ENCODE data around the gene ENOPH1.

ENOPH1 gene

DNA sequence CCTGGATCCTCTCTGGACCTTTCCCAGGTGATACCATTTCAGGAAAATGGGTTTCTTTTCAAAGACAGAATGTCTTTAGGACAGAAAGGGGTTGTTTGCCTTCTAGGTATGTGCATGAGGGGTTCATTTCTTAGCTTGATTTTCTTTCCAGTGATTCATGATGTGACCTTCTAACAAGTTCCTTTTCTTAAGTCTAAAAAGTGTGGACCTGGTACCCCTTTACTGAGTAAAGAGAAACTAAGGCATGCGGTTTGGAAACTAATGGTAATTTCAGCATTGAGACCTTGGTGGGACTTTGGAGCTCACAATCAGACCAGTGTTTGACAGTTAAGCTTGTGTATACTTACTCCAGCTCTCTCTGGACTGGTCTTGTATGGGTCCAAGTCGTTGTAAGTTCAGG is 8.7 kb downstream of the ENOPH1 start:
- Histone ChIP-seq H3K27ac (ENCODE audit: low read depth, low read length) (no peak overlapping the region), H3K27me3 (ENCODE audit: control insufficient read depth, insufficient read depth, low read length) (no peaks in the 10 kb centered on the region), H3K4me1 (ENCODE audit: control insufficient read depth, insufficient read depth, low read length) (peaks cover 12% of the 10 kb centered on the region), H3K4me3 (ENCODE audit: low read depth, low read length) (no peak overlapping the region), H3K36me3 (ENCODE audit: control insufficient read depth, insufficient read depth, low read length) (peaks cover 37% of the 10 kb centered on the region), H3K9ac (ENCODE audit: low read length) (no peak overlapping the region), H3K9me3 (ENCODE audit: control insufficient read depth, insufficient read depth, low read depth, low read length) (no peaks in the 10 kb centered on the region)

DNA sequence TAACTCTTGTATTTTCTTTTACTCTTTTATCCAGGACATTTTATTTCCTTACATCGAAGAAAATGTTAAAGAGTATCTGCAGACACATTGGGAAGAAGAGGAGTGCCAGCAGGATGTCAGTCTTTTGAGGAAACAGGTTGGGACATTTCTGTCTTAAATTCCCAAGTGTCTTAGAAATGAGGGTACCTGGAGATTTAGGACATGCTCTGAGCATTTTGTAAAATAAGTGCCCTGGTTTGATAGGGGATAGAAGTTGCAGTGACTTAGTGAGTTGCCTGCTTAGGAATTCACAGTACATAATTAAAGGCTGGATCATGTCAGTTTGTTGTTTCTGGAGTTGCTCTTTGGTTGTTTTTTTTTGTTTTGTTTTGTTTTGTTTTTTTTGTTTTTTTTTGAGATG is 17.5 kb downstream of the ENOPH1 start:
- Histone ChIP-seq H3K36me3 (ENCODE audit: control insufficient read depth, insufficient read depth, low read length) (peaks cover 53% of the 10 kb centered on the region), H3K4me3 (ENCODE audit: low read depth, low read length) (no peak overlapping the region), H3K27me3 (ENCODE audit: control insufficient read depth, insufficient read depth, low read length) (no peaks in the 10 kb centered on the region), H3K9me3 (ENCODE audit: control insufficient read depth, insufficient read depth, low read depth, low read length) (no peaks in the 10 kb centered on the region), H3K27ac (ENCODE audit: low read depth, low read length) (no peak overlapping the region), H3K9ac (ENCODE audit: low read length) (no peak overlapping the region), H3K4me1 (ENCODE audit: control insufficient read depth, insufficient read depth, low read length) (no peaks in the 10 kb centered on the region)

DNA sequence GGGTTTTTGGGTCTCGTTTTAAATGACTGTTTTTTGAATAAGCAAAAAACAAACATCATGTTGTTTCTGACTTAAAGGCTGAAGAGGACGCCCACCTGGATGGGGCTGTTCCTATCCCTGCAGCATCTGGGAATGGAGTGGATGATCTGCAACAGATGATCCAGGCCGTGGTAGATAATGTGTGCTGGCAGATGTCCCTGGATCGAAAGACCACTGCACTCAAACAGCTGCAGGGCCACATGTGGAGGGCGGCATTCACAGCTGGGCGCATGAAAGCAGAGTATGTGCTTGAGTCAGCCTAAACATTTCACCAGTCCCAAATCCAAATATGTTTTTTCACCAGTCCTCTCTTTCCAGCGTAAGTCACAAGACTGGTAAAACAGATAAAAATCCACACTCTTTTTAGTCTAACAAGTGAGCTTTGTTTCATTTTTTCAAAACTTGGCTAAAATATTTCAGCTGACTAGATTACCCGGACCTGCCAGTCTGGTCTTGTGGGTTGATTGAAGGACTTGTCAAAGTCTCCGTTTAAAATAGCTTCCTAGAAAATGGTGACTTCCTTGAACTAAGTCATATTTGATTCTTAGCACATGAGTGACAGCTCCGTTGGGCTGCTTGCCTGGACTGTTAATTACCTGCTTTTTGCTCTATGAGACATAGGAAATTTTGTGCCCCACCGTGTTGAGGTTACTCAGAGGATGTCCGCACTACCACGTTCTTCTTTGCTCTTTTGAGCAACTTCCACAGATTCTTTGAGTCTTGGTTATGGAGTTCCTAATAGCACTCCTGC is 20.8 kb downstream of the ENOPH1 start:
- Histone ChIP-seq H3K9ac (ENCODE audit: low read length) (no peak overlapping the region), H3K36me3 (ENCODE audit: control insufficient read depth, insufficient read depth, low read length) (peaks cover 77% of the 10 kb centered on the region), H3K9me3 (ENCODE audit: control insufficient read depth, insufficient read depth, low read depth, low read length) (no peaks in the 10 kb centered on the region), H3K27ac (ENCODE audit: low read depth, low read length) (no peak overlapping the region), H3K4me3 (ENCODE audit: low read depth, low read length) (no peak overlapping the region), H3K4me1 (ENCODE audit: control insufficient read depth, insufficient read depth, low read length) (peaks cover 6% of the 10 kb centered on the region), H3K27me3 (ENCODE audit: control insufficient read depth, insufficient read depth, low read length) (no peaks in the 10 kb centered on the region)

DNA sequence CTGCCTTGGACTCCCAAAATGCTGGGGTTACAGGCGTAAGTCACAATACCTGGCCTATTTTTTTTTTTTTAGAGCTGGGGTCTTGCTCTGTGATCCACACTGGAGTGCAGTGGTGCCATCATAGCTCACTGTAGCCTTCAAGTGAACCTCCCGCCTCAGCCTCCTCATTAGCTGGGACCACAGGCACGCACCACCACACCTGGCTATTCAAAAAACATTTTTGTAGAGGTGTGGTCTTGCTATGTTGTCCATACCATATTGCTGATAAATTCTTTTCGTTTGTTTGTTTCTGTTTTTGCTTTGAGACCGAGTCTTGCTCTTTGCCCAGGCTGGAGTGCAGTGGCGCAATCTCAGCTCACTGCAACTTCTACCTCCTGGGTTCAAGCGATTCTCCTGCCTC is 21.6 kb downstream of the ENOPH1 start:
- Histone ChIP-seq H3K4me1 (ENCODE audit: control insufficient read depth, insufficient read depth, low read length) (peaks cover 6% of the 10 kb centered on the region), H3K9me3 (ENCODE audit: control insufficient read depth, insufficient read depth, low read depth, low read length) (no peaks in the 10 kb centered on the region), H3K4me3 (ENCODE audit: low read depth, low read length) (no peak overlapping the region), H3K9ac (ENCODE audit: low read length) (no peak overlapping the region), H3K36me3 (ENCODE audit: control insufficient read depth, insufficient read depth, low read length) (peaks cover 85% of the 10 kb centered on the region), H3K27ac (ENCODE audit: low read depth, low read length) (no peak overlapping the region), H3K27me3 (ENCODE audit: control insufficient read depth, insufficient read depth, low read length) (no peaks in the 10 kb centered on the region)

DNA sequence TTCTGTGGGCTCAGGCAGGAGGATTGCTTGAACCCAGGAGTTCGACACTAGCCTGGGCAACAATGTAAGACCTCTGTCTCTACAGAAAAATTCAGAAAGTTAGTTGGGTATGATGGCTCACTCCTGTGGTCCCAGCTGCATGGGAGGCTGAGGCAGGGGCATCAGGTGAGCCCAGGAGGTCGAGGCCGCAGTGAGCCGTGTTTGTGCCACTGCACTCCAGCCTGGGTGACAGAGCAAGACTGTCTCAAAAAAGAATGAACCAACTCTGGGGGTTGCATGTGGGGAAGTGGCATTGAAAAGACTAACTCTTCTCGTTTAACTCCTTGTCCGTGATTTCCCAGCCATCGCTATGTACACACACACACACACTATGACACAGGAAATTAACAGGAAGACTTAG is 26.9 kb downstream of the ENOPH1 start:
- H3K27ac ChIP-seq (ENCODE audit: low read depth, low read length): no peak overlapping the region
- no peaks in the 10 kb centered on the region for H3K9me3 ChIP-seq (ENCODE audit: control insufficient read depth, insufficient read depth, low read depth, low read length)
- peaks cover 6% of the 10 kb centered on the region for H3K4me1 ChIP-seq (ENCODE audit: control insufficient read depth, insufficient read depth, low read length)
- H3K9ac ChIP-seq (ENCODE audit: low read length): no peak overlapping the region
- H3K4me3 ChIP-seq (ENCODE audit: low read depth, low read length): no peak overlapping the region
- H3K36me3 ChIP-seq (ENCODE audit: control insufficient read depth, insufficient read depth, low read length): peaks cover 78% of the 10 kb centered on the region
- no peaks in the 10 kb centered on the region for H3K27me3 ChIP-seq (ENCODE audit: control insufficient read depth, insufficient read depth, low read length)

DNA sequence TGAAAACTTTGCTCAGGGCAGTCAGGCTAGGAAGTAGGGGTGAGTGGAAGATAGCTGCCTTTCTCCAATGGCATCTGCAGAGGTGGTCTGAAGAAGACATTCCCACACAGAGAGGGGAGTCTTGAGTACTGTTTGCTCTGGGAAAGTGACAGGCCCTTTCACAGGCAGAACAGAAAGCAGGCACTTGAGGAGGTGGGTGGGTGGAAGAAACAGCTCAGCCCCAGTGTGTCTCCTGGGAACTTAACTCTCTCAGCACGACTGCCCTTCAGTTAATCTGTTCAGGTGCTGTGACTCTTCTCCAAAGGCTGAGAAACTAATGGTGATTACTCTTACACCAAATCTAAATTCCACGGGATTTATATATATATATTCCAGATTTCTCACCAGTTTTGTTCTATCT is 28.3 kb downstream of the ENOPH1 start:
- Histone ChIP-seq H3K36me3 (ENCODE audit: control insufficient read depth, insufficient read depth, low read length) (peaks cover 75% of the 10 kb centered on the region), H3K9ac (ENCODE audit: low read length) (no peak overlapping the region), H3K4me1 (ENCODE audit: control insufficient read depth, insufficient read depth, low read length) (no peaks in the 10 kb centered on the region), H3K27me3 (ENCODE audit: control insufficient read depth, insufficient read depth, low read length) (no peaks in the 10 kb centered on the region), H3K4me3 (ENCODE audit: low read depth, low read length) (no peak overlapping the region), H3K27ac (ENCODE audit: low read depth, low read length) (no peak overlapping the region), H3K9me3 (ENCODE audit: control insufficient read depth, insufficient read depth, low read depth, low read length) (no peaks in the 10 kb centered on the region)

DNA sequence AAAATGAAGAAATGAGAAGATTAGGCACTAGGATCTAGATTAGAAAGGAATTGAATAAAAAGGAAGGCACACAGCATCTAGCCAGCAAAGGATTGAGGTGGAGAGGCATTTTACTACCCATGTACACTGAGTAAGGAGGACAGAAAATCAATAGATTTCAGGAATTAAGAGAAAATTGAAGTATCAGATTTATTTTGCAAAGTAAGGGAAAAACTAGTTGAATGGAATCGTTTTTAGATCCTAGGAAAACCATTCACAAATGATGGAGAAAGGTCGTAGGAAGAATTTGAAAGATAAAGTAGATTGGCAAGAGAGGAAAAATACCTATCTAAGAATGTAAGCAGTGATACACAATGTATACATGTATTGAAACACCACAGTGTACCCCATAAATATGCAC is 31.3 kb downstream of the ENOPH1 start:
- H3K4me3 ChIP-seq (ENCODE audit: low read depth, low read length): no peak overlapping the region
- no peak overlapping the region for H3K9ac ChIP-seq (ENCODE audit: low read length)
- no peaks in the 10 kb centered on the region for H3K9me3 ChIP-seq (ENCODE audit: control insufficient read depth, insufficient read depth, low read depth, low read length)
- H3K4me1 ChIP-seq (ENCODE audit: control insufficient read depth, insufficient read depth, low read length): no peaks in the 10 kb centered on the region
- no peaks in the 10 kb centered on the region for H3K27me3 ChIP-seq (ENCODE audit: control insufficient read depth, insufficient read depth, low read length)
- no peak overlapping the region for H3K27ac ChIP-seq (ENCODE audit: low read depth, low read length)
- H3K36me3 ChIP-seq (ENCODE audit: control insufficient read depth, insufficient read depth, low read length): peaks cover 59% of the 10 kb centered on the region

DNA sequence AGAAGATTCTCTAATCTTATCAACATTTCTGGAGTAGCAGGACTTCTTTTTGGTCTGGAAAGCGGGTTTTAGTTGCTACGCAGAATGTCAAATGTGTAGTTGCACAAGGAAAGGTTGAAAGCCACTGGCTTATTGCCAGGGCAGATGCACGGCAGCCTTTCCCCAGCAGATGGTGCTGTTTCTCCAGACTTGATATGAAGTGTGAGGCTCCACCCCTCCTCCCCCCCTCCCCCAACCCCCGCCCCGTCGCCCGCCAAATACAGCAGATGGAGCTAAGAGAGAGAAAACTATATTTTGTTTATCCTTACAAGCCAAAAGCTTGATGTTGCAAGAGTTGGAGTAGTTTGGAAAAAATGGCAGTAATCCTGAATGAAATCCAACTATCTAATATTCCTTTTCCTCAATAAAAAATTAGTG is 32.0 kb downstream of the ENOPH1 start:
- no peak overlapping the region for H3K27ac ChIP-seq (ENCODE audit: low read depth, low read length)

DNA sequence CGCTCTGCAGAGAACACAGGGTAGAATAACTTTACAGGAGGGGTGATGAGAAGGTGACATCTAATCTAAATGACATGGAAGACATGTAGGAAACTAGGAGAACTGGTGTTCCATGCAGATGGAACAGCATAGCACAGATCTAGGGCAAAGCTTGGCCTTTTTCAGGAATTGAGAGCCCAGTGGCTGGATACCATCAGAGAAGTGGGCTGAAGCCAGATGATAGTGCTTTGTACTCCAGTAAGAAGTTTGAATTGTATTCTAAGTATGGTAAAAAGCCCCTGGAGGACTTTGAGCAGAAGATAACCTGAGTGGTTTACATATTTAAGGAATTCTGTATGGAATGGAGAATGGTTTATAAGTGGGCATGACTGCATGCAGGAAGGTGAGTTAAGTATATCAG is 32.8 kb downstream of the ENOPH1 start:
- H3K4me1 ChIP-seq (ENCODE audit: control insufficient read depth, insufficient read depth, low read length): no peaks in the 10 kb centered on the region
- no peak overlapping the region for H3K27ac ChIP-seq (ENCODE audit: low read depth, low read length)
- no peak overlapping the region for H3K9ac ChIP-seq (ENCODE audit: low read length)
- no peaks in the 10 kb centered on the region for H3K27me3 ChIP-seq (ENCODE audit: control insufficient read depth, insufficient read depth, low read length)
- no peak overlapping the region for H3K4me3 ChIP-seq (ENCODE audit: low read depth, low read length)
- peaks cover 57% of the 10 kb centered on the region for H3K36me3 ChIP-seq (ENCODE audit: control insufficient read depth, insufficient read depth, low read length)
- peaks cover 6% of the 10 kb centered on the region; the same call in 1 of the 2 replicates for H3K9me3 ChIP-seq (ENCODE audit: control insufficient read depth, insufficient read depth, low read depth, low read length)

More for the DNA sequence above, 32.0 kb downstream of the ENOPH1 start:
- Histone ChIP-seq H3K4me1 (ENCODE audit: control insufficient read depth, insufficient read depth, low read length) (no peaks in the 10 kb centered on the region), H3K27me3 (ENCODE audit: control insufficient read depth, insufficient read depth, low read length) (no peaks in the 10 kb centered on the region), H3K9me3 (ENCODE audit: control insufficient read depth, insufficient read depth, low read depth, low read length) (no peaks in the 10 kb centered on the region), H3K4me3 (ENCODE audit: low read depth, low read length) (no peak overlapping the region), H3K9ac (ENCODE audit: low read length) (no peak overlapping the region), H3K36me3 (ENCODE audit: control insufficient read depth, insufficient read depth, low read length) (peaks cover 57% of the 10 kb centered on the region)

DNA sequence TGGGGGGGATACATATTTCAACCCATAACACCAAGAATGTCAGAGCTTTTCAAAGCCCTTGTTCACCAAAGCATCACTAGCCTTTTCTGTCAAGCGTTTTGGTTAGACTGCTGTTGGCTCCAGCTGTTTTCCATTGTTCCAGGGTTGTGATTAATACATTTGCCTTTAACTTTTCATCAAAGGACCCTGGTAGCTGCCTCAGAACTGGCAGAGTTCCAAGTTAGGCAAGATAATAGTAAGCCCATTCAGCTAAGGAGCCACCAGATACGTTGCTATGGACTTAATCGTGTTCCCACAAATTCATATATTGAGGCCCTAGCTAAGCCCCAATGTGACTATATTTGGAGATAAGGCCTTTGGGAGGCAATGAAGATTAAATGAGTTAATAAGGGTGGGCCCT is 37.1 kb downstream of the ENOPH1 start:
- peaks cover 30% of the 10 kb centered on the region for H3K36me3 ChIP-seq (ENCODE audit: control insufficient read depth, insufficient read depth, low read length)
- H3K9ac ChIP-seq (ENCODE audit: low read length): no peak overlapping the region
- H3K4me3 ChIP-seq (ENCODE audit: low read depth, low read length): no peak overlapping the region
- no peak overlapping the region for H3K27ac ChIP-seq (ENCODE audit: low read depth, low read length)
- no peaks in the 10 kb centered on the region for H3K4me1 ChIP-seq (ENCODE audit: control insufficient read depth, insufficient read depth, low read length)
- no peaks in the 10 kb centered on the region for H3K27me3 ChIP-seq (ENCODE audit: control insufficient read depth, insufficient read depth, low read length)
- H3K9me3 ChIP-seq (ENCODE audit: control insufficient read depth, insufficient read depth, low read depth, low read length): peaks cover 8% of the 10 kb centered on the region; the same call in 1 of the 2 replicates

DNA sequence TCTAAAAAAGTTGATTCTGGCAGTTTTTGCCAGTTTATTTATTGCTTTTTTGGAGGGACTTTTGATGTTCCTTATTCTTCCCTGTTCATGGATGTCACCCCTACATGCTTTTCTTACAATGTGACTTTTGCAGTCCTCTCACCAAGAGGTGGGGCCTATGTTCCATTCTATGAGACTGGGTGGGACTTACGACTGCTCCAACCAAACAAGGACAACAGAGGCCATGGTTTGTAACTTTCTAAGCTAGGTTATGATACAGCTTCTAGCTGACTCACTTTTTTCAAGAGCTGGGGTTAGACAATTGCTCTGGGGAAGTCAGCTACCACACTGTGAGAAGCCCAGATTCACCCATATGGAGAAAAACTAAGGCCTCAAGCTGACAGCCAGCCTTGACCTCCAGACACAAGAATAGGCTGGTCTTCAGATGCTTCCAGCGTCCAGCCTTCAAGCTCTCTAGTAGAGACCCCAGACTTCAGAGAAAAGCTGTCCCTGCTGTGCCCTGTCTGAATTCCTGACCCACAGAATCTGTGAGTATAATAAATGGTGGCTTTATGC is 39.5 kb downstream of the ENOPH1 start:
- Histone ChIP-seq H3K27me3 (ENCODE audit: control insufficient read depth, insufficient read depth, low read length) (no peaks in the 10 kb centered on the region), H3K36me3 (ENCODE audit: control insufficient read depth, insufficient read depth, low read length) (peaks cover 16% of the 10 kb centered on the region), H3K4me1 (ENCODE audit: control insufficient read depth, insufficient read depth, low read length) (no peaks in the 10 kb centered on the region), H3K9me3 (ENCODE audit: control insufficient read depth, insufficient read depth, low read depth, low read length) (peaks cover 8% of the 10 kb centered on the region; the same call in 1 of the 2 replicates), H3K9ac (ENCODE audit: low read length) (no peak overlapping the region), H3K27ac (ENCODE audit: low read depth, low read length) (no peak overlapping the region), H3K4me3 (ENCODE audit: low read depth, low read length) (no peak overlapping the region)
